Heart right ventricle (tissue), 16 donors: ENCODE results near the gene RXFP1. TPM values are rescaled to one million over a fixed set of nuclear protein-coding genes. Genes with fewer than 3 reads are reported as not detected.

Experiments
- ATAC-seq, 8 donors: fragments of 200-7000 bp; cut with Tn5 transposase; one replicate each; pipeline ENCODE4 v1.9.1; 2020; ENCODE audit warnings: mild to moderate bottlenecking in 8 of 8, moderate library complexity in 8 of 8, moderate number of reproducible peaks in 1 of 8
- DNase-seq, 2 donors: peaks; one replicate each; pipeline ENCODE4 v3.0.0-alpha.2; 2020
- H3K27ac ChIP-seq, 10 donors: fragments of 200-600 bp; sonication (generic) in 2 of 10; one replicate each; pipeline versions ENCODE4 v1.5.0 to v1.8.0; 2020 to 2022; ENCODE audit warnings: mild to moderate bottlenecking in 3 of 10
- H3K27me3 ChIP-seq, 7 donors: fragments of 200-600 bp; one replicate each; pipeline ENCODE4 v1.8.0; 2021 to 2022; ENCODE audit warnings: mild to moderate bottlenecking in 2 of 7
- H3K36me3 ChIP-seq, 9 donors: fragments of 200-600 bp; sonication (generic) in 1 of 9; one replicate each; pipeline versions ENCODE4 v1.5.0 to v1.8.0; 2020 to 2022; ENCODE audit warnings: mild to moderate bottlenecking in 2 of 9
- H3K4me1 ChIP-seq, 9 donors: fragments of 200-600 bp; sonication (generic) in 1 of 9; one replicate each; pipeline versions ENCODE4 v1.5.0 to v1.8.0; 2020 to 2022; ENCODE audit warnings: mild to moderate bottlenecking in 4 of 9
- H3K4me3 ChIP-seq, 10 donors: fragments of 200-600 bp; sonication (generic) in 2 of 10; one replicate each; pipeline versions ENCODE4 v1.5.0 to v1.8.0; 2020 to 2022; ENCODE audit warnings: mild to moderate bottlenecking in 7 of 10, moderate library complexity in 2 of 10
- H3K9me3 ChIP-seq, 11 donors: fragments of 200-600 bp in 10 of 11; sonication (generic) in 2 of 11; one replicate each; pipeline versions ENCODE4 v1.5.0 to v1.8.0; 2013 to 2022; ENCODE audit warnings: mild to moderate bottlenecking in 2 of 11, control low read depth in 1 of 11, moderate library complexity in 1 of 11
- WGBS, 2 donors: extraction: QIAGEN DNeasy Blood & Tissue Kit; methylation state at CpG; one replicate each; pipeline ENCODE4 v1.1.7; 2013; ENCODE audit warnings: inconsistent platforms in 1 of 2; 5-methylcytosine and 5-hydroxymethylcytosine counted together
- intact Hi-C, 10 donors: fragments of 100-400 bp; cut with DNase I; formaldehyde crosslinking; loops; one replicate each; pipeline versions ENCODE4 v1.11.1 to v1.14.2; 2022
- polyA plus RNA-seq, 2 donors: library from polyadenylated mRNA; stranded (reverse); fragments of 200-250 nt; gene quantifications; one replicate each; pipeline ENCODE4 v1.2.3, GENCODE V29; 2013
- total RNA-seq, 10 donors: library from RNA; stranded (reverse); fragmentation: NEBNext Ultra II Directional in 3 of 10; extraction: Animal tissue kit (Norgen Biotek cat#: 25700) in 3 of 10; gene quantifications; one replicate each; pipeline versions ENCODE4 v1.2.1 to v1.2.4, GENCODE V29; 2021 to 2023
- TF ChIP-seq, protein P1 (sequence below), 9 donors: fragments of 200-600 bp; sonication (generic) in 2 of 9; IDR thresholded peaks; one replicate each; pipeline versions ENCODE4 v1.5.0 to v1.8.0; 2021 to 2022; ENCODE audit warnings: antibody characterized with exemption in 9 of 9, mild to moderate bottlenecking in 5 of 9, moderate library complexity in 1 of 9
- donor health status: Arrhythmogenic right ventricular cardiomyopathy.
- donor health status: ischemic (EF 13 %, LVEDD 7.1; RV severe dilation, severe dysfunction).
- donor health status: healthy with polysubstance abuse.
- donor health status: DM: no; HTN: yes; CAD: no.
- donor health status: DM: no; HTN: no; CAD: no.
- donor health status: ischemic (EF 25% LVEDD 6.9; RV normal size, moderate dysfunction).
- donor health status: ischemic (EF 25% LVEDD 5.7; RV mildly dilated, moderate dysfunction).
- donor health status: healthy.
- donor health status: DM: yes; HTN: yes; CAD: no.
- donor health status: Ischemic cardiomyopathy.
- donor health status: ischemic (EF 35%, LVEDD 5.7; RV mildly dilated, moderate dysfunction).
- donor health status: nonischemic (EF 11% LVEDD 7.7; RV severe dilation, severe dysfunction).
- donor health status: DM: yes; HTN: yes; CAD: no.
- donor health status: PGD.
- donor health status: ischemic (EF 29% LVEDD 5.4; RV normal size, mild dysfunction).
- donor health status: nonischemic (EF 23%, LVEDD 6.1; RV moderate dilation, normal function).

RXFP1 gene
- total and polyA plus RNA-seq, 12 donors, result 0.07 to 0.16 TPM; not detected in 10

DNA sequence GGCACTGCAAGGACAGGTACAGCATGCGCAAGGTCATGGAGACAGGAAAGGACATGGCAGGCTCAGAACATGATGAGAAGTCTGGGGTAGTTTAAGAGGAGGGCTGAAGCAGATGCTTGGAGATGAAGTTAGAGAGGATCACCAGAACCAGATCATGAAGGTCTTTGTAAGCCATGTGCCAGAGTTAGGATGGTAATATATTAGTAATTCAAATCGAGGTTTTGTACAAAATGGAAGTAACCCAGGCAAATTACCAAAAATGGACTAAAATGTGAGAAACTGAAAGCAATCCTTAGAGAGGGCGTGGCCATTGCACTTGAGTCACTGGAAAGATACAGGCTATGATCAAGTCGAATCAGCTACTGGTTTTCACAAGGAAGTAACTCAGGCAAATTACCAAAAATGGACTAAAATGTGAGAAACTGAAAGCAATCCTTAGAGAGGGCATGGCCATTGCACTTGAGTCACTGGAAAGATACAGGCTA lies 13.5 kb downstream of the RXFP1 start:
- H3K4me1 ChIP-seq, result no peaks in the 10 kb centered on the region
- intact Hi-C loops, result no loop called here
- H3K9me3 ChIP-seq, result no peaks in the 10 kb centered on the region
- H3K4me3 ChIP-seq, result no peak overlapping the region
- TF ChIP-seq, protein P1, sequence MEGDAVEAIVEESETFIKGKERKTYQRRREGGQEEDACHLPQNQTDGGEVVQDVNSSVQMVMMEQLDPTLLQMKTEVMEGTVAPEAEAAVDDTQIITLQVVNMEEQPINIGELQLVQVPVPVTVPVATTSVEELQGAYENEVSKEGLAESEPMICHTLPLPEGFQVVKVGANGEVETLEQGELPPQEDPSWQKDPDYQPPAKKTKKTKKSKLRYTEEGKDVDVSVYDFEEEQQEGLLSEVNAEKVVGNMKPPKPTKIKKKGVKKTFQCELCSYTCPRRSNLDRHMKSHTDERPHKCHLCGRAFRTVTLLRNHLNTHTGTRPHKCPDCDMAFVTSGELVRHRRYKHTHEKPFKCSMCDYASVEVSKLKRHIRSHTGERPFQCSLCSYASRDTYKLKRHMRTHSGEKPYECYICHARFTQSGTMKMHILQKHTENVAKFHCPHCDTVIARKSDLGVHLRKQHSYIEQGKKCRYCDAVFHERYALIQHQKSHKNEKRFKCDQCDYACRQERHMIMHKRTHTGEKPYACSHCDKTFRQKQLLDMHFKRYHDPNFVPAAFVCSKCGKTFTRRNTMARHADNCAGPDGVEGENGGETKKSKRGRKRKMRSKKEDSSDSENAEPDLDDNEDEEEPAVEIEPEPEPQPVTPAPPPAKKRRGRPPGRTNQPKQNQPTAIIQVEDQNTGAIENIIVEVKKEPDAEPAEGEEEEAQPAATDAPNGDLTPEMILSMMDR (IDR thresholded peaks at IDR 0.05), result no peak
- ATAC-seq, result no peak
- WGBS, 2 donors, result 89 to 92% methylated on average over 4 of the region's 4 CpGs
- no peaks in the 10 kb centered on the region for H3K27me3 ChIP-seq
- no peak overlapping the region for H3K27ac ChIP-seq
- no peaks in the 10 kb centered on the region for H3K36me3 ChIP-seq
- DNase-seq, result no peak

GRCh38 chr4:158536833-158537232 lies 15.2 kb downstream of the RXFP1 start:
- intact Hi-C loops, result no loop called here
- DNase-seq (no peak), ATAC-seq (no peak)
- no peak overlapping the region for H3K4me3 ChIP-seq
- no peaks in the 10 kb centered on the region for H3K4me1 ChIP-seq
- H3K27ac ChIP-seq, result no peak overlapping the region
- TF ChIP-seq, protein P1 (IDR thresholded peaks at IDR 0.05), result no peak
- no peaks in the 10 kb centered on the region for H3K27me3 ChIP-seq
- WGBS, 2 donors, result 94 to 96% methylated on average over 3 of the region's 3 CpGs
- no peaks in the 10 kb centered on the region for H3K9me3 ChIP-seq
- H3K36me3 ChIP-seq, result no peaks in the 10 kb centered on the region

GRCh38 chr4:158538176-158538575 lies 16.5 kb downstream of the RXFP1 start:
- intact Hi-C loops, result no loop called here
- Histone ChIP-seq H3K36me3 (no peaks in the 10 kb centered on the region), H3K4me3 (no peak overlapping the region), H3K4me1 (peaks cover 0 to 11% (median 0%) of the 10 kb centered on the region in 9 donors), H3K9me3 (no peaks in the 10 kb centered on the region), H3K27ac (no peak overlapping the region), H3K27me3 (no peaks in the 10 kb centered on the region)
- WGBS, 2 donors, result 43 to 47% methylated on average over 4 of the region's 4 CpGs
- TF ChIP-seq, protein P1 (IDR thresholded peaks at IDR 0.05), result no peak
- ATAC-seq (no peak), DNase-seq (no peak)

DNA sequence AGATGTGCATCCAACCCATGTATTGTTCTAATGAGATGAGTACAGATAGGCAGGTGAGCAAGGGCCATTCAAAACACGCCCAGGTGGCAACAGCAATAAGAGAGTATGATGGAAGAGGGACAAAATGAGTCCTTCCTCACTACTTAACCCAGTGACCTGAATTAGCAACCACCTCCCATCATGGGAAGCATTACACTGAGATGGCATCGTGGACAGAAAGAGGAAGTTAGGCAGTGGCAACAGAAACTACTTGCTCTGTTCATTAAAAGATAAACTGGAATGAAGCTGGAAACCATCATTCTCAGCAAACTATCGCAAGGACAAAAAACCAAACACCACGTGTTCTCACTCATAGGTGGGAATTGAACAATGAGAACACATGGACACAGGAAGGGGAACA lies 17.2 kb downstream of the RXFP1 start:
- ATAC-seq, result no peak
- Histone ChIP-seq H3K9me3 (no peaks in the 10 kb centered on the region), H3K4me1 (peaks cover 0 to 11% (median 0%) of the 10 kb centered on the region in 9 donors), H3K36me3 (no peaks in the 10 kb centered on the region), H3K4me3 (no peak overlapping the region), H3K27me3 (no peaks in the 10 kb centered on the region), H3K27ac (no peak overlapping the region)
- TF ChIP-seq, protein P1 (IDR thresholded peaks at IDR 0.05), result no peak
- WGBS, 2 donors, result 75 to 83% methylated on average over 4 of the region's 4 CpGs
- no peak for DNase-seq
- intact Hi-C loops, result no loop called here
